Stomach smooth muscle (tissue), 2 donors: ENCODE data around the gene CCR9.

Experiments
- H3K27ac ChIP-seq: one replicate; pipeline ENCODE4 v1.7.0; 2013; ENCODE audit warnings: mild to moderate bottlenecking, low read length, inconsistent platforms
- H3K27me3 ChIP-seq, 2 donors: one replicate each; pipeline ENCODE4 v1.7.0; 2013; ENCODE audit warnings: low read length in 2 of 2; ENCODE audit not compliant: insufficient read depth in 2 of 2, control insufficient read depth in 1 of 2
- H3K36me3 ChIP-seq, 2 donors: one replicate each; pipeline ENCODE4 v1.7.0; 2013; ENCODE audit warnings: low read length in 2 of 2; ENCODE audit not compliant: control insufficient read depth in 2 of 2, insufficient read depth in 2 of 2
- H3K4me1 ChIP-seq: one replicate; pipeline ENCODE4 v1.7.0; 2013; ENCODE audit warnings: low read length; ENCODE audit not compliant: control insufficient read depth, insufficient read depth
- H3K4me3 ChIP-seq, 2 donors: one replicate each; pipeline ENCODE4 v1.7.0; 2013; ENCODE audit warnings: low read length in 2 of 2
- H3K9ac ChIP-seq, 2 donors: one replicate each; pipeline ENCODE4 v1.7.0; 2013; ENCODE audit warnings: low read length in 2 of 2, mild to moderate bottlenecking in 1 of 2
- H3K9me3 ChIP-seq, 2 donors: one replicate each; pipeline ENCODE4 v1.7.0; 2013; ENCODE audit warnings: low read length in 2 of 2; ENCODE audit not compliant: control insufficient read depth in 2 of 2
- donor health status: healthy.
- donor health status: Pancreatic carcinoma.

Gene CCR9

DNA sequence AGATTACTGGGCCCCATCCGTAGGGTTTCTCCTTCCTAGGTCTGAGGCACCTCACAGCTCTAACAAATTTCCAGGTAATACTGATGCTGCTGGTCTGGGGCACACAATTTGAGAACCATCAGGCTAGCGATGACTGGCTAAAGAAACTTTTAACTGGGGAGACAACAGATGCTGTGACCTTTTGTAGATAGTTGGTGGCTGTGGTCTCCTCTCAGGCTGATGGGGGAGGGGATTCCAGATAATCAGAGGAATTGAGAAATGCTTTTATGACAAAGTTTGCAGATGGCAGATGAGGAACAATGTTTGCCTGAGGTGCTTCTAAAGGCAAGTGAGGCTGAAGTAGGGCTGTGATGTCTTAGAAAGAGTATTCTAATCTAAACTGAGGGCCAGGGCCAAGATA is 13.8 kb upstream of the CCR9 start:
- H3K9me3 ChIP-seq, result no peaks in the 10 kb centered on the region
- H3K27ac ChIP-seq, result no peak overlapping the region
- H3K4me1 ChIP-seq, result no peaks in the 10 kb centered on the region
- H3K36me3 ChIP-seq, result no peaks in the 10 kb centered on the region
- H3K9ac ChIP-seq, result no peak overlapping the region
- no peak overlapping the region for H3K4me3 ChIP-seq
- H3K27me3 ChIP-seq, result no peaks in the 10 kb centered on the region

DNA sequence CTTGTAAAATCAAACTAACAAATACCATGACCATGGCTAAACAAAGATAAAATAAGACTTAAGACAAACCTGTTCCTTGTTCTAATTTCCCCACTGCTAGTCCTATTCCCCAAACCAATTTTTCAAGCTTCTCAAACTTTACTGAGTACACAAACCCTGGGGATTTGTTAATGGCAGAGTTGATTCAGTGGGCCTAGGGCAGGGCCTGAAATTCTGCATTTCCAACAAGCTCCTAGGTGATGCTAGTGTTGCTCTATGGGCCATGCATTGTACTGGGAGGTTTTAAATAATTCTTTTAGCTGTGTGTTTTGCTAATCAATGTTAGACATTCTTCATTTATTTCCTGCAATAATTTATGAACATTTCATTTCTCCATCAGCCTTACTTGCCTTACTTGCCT is 13.3 kb upstream of the CCR9 start:
- Histone ChIP-seq H3K9ac (no peak overlapping the region), H3K27ac (no peak overlapping the region), H3K9me3 (no peaks in the 10 kb centered on the region), H3K4me1 (no peaks in the 10 kb centered on the region), H3K27me3 (no peaks in the 10 kb centered on the region), H3K4me3 (no peak overlapping the region), H3K36me3 (no peaks in the 10 kb centered on the region)

DNA sequence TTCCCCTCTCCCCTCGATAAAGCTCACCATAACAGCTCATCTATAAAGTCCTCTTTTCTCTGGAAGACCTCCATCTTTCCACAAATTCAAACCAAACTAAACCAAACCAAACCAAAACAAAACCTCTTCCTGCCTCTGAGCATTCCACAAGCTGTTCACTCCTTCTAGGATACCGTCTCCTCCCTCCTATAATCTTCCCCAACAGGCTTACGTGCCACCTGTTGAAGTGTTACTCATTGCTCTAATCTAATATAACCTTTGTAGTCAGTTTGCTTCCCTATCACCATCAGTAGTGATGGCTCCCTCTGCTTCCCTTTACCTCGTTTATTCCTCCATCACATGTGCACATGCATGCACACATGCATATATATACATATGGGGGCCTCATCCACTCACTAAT is 12.7 kb upstream of the CCR9 start:
- Histone ChIP-seq H3K36me3 (no peaks in the 10 kb centered on the region), H3K4me1 (no peaks in the 10 kb centered on the region), H3K9me3 (no peaks in the 10 kb centered on the region), H3K27me3 (no peaks in the 10 kb centered on the region), H3K4me3 (no peak overlapping the region), H3K27ac (no peak overlapping the region), H3K9ac (no peak overlapping the region)

DNA sequence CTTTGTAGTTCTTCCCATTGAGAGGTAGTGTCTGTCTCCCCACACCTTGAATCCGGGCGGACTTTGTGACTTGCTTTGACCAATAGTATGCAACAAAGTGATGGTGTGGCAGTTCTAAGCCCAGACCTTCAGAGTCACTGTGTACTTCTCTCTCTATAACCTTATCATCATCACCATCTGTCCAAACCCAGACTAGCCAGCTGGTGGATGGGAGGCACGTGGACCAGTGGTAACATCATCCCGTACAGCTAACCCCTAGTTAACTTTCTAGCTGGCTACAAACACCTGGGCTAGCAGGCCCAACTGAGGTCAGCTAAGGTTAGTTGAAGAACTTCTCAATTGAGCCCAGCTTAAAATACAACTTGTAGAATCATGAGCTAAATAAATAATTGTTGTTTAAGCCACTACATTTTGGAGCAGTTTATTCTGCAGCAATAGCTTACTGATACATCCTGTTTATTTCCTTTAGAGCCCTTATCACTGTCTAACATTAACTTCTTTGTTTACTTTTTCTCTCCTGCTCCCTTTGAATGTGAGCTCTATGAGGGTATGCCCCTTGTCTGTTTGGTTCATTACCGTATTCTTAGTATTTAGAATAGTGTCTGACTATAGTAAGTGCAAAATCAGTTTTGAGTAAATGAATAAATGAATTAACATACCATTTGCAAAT is 11.5 kb upstream of the CCR9 start:
- H3K4me1 ChIP-seq, result no peaks in the 10 kb centered on the region
- H3K27ac ChIP-seq, result no peak overlapping the region
- H3K9me3 ChIP-seq, result no peaks in the 10 kb centered on the region
- no peak overlapping the region for H3K4me3 ChIP-seq
- no peaks in the 10 kb centered on the region for H3K27me3 ChIP-seq
- no peaks in the 10 kb centered on the region for H3K36me3 ChIP-seq
- H3K9ac ChIP-seq, result no peak overlapping the region

DNA sequence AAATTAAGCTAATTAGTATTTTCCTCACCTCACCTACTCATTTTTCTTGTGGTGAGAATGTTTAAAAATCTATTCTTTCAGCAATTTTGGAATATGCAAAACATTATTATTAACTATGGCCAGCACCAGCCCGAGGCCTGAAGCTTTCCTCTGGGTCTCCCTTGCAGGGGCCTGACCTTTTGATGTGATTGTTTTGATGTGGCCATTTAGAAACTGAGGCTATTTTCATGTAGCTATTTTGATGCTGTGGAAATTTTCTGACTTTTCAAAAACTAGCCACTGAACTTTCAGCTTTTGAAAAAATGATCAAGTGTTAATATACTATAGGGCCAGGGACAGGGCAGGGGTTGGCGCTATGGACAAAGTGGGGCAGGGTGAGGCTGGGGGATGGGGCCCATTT is 8.2 kb upstream of the CCR9 start:
- Histone ChIP-seq H3K9me3 (no peaks in the 10 kb centered on the region), H3K36me3 (no peaks in the 10 kb centered on the region)

DNA sequence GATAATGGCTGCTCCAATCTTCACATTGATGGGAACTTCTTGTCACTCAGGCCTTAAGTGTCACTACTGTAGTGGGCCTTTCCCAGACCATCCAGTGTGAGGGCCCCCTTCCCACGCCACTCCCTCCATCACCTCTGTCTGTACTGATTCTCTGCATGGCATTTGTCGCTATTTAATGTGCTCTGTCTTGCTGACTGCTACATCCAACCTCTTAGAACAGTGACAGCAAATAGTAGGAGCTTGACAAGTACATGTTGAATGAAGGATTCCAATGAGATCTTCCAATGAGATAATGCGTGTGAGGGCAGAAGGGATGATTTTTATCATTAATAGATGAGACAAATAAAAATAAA is 5.6 kb upstream of the CCR9 start:
- H3K36me3 ChIP-seq, result no peaks in the 10 kb centered on the region
- H3K4me1 ChIP-seq, result no peaks in the 10 kb centered on the region
- H3K27me3 ChIP-seq, result no peaks in the 10 kb centered on the region
- H3K27ac ChIP-seq, result no peak overlapping the region
- no peak overlapping the region for H3K4me3 ChIP-seq
- no peak overlapping the region for H3K9ac ChIP-seq
- H3K9me3 ChIP-seq, result no peaks in the 10 kb centered on the region

More for the DNA sequence above, 8.2 kb upstream of the CCR9 start:
- H3K4me1 ChIP-seq, result no peaks in the 10 kb centered on the region
- no peak overlapping the region for H3K27ac ChIP-seq
- no peaks in the 10 kb centered on the region for H3K27me3 ChIP-seq
- H3K9ac ChIP-seq, result no peak overlapping the region
- H3K4me3 ChIP-seq, result no peak overlapping the region

DNA sequence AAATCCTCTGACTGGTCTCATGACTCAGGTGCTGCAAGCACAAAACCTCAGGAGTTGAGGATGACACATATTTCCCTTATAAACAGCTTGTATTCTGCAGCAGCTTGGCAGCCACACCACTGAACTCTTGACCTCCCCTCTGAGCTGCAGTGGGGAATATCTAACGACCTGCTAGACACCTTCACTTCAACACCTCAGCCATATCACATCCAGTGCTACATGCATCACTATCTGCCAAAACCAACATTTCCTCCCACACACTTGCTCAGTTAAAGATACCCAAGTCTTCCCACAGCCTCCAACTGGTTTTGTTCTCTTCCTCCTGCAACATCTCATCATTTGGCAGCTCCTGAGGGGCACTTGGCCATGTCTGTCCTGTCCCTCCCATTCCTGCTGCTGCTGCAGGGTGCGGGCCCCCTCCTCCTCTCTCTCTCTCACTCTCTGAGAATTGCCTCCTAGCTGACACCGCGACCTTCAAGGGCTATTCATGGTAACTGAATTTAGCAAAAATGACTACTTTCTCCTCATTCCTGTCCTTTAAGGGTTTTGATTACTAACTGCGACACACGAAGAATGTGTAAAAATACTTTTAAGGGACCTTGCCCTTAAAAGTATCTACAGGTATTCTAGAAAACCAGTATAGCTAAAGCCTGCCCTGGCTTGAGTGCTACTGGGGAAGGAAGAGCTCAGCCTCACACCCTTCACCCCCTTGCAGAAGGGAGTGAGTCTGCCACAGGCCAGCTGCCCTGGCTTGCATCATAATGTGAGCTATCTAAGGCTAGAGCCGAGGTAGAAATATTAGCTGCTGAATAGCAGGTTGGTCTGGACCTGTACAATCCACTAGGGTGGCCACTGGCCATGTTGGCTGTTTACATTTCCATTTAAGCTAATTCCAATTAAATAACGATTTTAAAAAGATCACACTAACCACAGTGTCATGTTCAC is 5.0 kb upstream of the CCR9 start:
- Histone ChIP-seq H3K9me3 (no peaks in the 10 kb centered on the region), H3K4me1 (no peaks in the 10 kb centered on the region), H3K4me3 (no peak overlapping the region), H3K36me3 (no peaks in the 10 kb centered on the region), H3K9ac (no peak overlapping the region), H3K27me3 (no peaks in the 10 kb centered on the region), H3K27ac (no peak overlapping the region)

DNA sequence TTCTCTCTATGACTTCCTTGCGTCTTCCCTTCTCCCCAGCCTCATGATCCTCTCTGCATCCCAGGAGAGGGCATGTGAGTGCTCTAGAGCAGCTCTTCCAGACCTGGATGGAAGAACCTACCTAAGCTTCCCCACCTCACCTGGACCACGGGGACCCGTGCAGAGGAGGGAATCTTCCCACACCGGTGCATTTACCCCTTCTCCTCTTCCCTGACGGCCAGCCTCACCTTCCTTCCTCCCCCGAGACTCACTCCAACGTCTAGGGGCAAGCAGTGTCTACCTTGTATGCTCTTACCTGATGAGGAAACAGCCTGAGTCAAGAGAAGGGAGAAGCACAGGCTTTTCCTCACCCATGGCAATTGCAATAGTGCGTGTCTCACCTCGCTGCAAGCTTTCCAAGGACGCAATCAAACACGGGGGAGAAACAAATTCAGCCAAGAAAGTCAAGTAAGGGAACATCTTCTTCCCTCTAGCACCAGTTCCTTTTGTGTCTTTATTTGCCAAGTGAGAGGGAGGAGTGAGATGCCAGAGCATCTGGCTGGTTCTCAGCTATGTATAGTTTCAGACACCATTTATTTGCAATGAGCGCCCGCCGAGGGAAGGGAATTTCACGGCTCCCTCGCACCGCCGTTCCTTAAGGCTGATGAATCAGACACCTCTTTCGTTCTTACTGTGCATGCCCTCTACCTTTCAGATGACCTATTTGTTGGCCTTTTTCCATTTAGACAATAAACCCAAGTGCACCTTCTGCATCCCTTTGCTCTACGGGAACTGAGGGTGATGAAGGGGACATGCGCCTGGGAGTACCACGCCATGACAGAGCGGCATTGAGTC is 1.8 kb upstream of the CCR9 start:
- Histone ChIP-seq H3K4me3 (no peak overlapping the region), H3K9me3 (no peaks in the 10 kb centered on the region)

DNA sequence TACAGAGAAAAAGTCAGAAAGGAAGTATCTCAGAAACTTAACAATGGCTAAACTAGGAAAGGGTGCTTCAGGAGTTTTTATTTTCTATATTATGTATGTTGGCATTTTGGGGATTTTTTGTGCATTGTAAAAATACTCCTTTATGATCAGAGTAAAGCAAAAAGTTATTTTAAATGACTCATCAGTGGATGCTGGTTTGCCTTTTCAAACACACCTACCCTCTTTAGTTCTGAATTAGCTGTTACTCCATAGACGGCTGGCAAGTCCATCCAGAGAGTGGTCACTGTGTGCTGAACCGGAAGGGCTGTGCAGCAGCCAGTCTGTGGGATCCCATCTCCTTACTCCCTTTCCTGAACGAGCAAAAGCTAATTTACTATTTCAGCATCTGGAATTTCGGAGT is 942 bp downstream of the CCR9 start:
- no peaks in the 10 kb centered on the region for H3K27me3 ChIP-seq
- peaks cover 0 to under 1% of the 10 kb centered on the region in 2 donors for H3K9me3 ChIP-seq
- no peaks in the 10 kb centered on the region for H3K36me3 ChIP-seq
- no peaks in the 10 kb centered on the region for H3K4me1 ChIP-seq
- H3K4me3 ChIP-seq, result no peak overlapping the region
- H3K27ac ChIP-seq, result no peak overlapping the region
- H3K9ac ChIP-seq, result no peak overlapping the region

More for the DNA sequence above, 1.8 kb upstream of the CCR9 start:
- no peak overlapping the region for H3K27ac ChIP-seq
- no peaks in the 10 kb centered on the region for H3K36me3 ChIP-seq
- no peaks in the 10 kb centered on the region for H3K4me1 ChIP-seq
- H3K27me3 ChIP-seq, result no peaks in the 10 kb centered on the region
- no peak overlapping the region for H3K9ac ChIP-seq

DNA sequence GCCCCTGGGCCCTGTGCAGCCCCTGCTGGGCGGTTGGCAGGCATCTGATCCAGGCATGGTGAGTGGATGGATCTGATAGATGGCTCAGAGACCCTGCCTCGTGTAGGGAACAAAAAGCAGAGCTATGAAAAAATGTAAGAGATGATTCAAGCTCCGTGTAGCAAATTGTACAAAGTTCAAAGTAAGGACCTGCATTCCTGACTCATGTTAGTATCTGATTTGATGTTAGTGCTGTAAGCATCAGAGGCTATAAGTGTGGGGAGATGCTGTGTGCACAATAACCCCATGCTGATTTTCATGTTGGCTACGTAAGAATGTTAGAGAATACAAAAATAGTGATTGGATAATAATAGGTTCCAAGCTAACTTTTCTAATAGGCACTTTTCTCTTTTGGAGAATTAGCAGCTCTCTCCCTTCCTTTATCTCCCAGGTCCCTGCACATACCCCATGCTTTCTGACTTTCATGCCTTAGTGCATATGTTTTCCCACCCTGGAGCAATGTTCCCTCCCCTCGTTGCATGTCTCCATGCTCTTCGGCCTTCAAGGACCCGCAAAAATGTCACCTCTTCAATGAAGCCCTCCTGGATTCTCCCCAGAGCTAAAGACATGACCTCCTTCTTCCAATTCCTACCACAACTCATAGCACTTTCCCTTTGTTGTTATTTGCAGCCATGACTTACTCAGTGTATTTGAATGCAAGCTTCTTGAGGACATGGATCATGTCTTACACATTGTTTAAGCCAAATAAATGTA is 1.6 kb downstream of the CCR9 start:
- H3K9me3 ChIP-seq, result peaks cover 0 to 2% of the 10 kb centered on the region in 2 donors
- H3K36me3 ChIP-seq, result no peaks in the 10 kb centered on the region
- H3K27me3 ChIP-seq, result no peaks in the 10 kb centered on the region
- no peak overlapping the region for H3K4me3 ChIP-seq
- no peak overlapping the region for H3K9ac ChIP-seq
- no peak overlapping the region for H3K27ac ChIP-seq
- H3K4me1 ChIP-seq, result no peaks in the 10 kb centered on the region
